Right ventricle myocardium inferior (tissue), 1 donor: ENCODE measurements around the gene ABLIM1. TPM values are rescaled to one million over a fixed set of nuclear protein-coding genes. Genes with fewer than 3 reads are reported as not detected.
A peak's percentile ranks its signal among the peaks of the same experiment; 100 is the strongest.

Source experiments
- ATAC-seq: fragments of 200-7000 bp; cut with Tn5 transposase; one replicate; pipeline ENCODE4 v1.9.1; 2020; ENCODE audit warnings: mild to moderate bottlenecking, moderate library complexity
- DNase-seq: peaks from one replicate; pipeline ENCODE4 v3.0.0; 2021; ENCODE audit errors: missing footprints
- intact Hi-C: fragments of 100-400 bp; cut with DNase I; formaldehyde crosslinking; loops from one replicate; pipeline ENCODE4 v1.11.0; 2022
- total RNA-seq: library from RNA; stranded (reverse); fragmentation: NEBNext Ultra II Directional; extraction: Animal tissue kit (Norgen Biotek cat#: 25700); gene quantifications from one replicate; pipeline ENCODE4 v1.2.1, GENCODE V29; 2021
- donor health status: DM: no; HTN: yes; CAD: no; lungs with severe emphysema.

Gene ABLIM1
- total RNA-seq, 1 donor from 2014 or later, result 730 TPM

DNA sequence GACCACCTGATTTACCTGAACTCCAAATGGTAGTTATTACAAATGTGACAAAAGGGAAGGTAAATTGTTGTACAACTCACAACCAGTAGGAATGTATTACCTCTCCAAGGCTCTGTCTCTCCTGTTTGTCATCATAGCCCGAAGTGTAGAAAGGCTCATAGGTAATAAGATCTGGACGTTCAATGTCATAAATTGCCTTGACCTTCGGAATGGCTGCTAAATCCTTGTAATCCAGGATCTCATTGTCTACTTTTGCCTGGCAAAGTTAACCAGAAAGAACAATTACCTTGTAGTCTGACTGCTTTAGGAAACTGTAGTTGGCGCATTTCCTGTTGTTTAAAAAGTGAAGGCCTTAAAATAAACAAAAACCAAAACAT lies 185.2 kb downstream of the ABLIM1 start:
- ATAC-seq (no peak), DNase-seq (no peak)
- intact Hi-C loops, result loop anchor here (5.0 to 10.0 kb wide), 5 partner anchors 74 to 349 kb away; partner anchors contain the start of gene FHIP2A

DNA sequence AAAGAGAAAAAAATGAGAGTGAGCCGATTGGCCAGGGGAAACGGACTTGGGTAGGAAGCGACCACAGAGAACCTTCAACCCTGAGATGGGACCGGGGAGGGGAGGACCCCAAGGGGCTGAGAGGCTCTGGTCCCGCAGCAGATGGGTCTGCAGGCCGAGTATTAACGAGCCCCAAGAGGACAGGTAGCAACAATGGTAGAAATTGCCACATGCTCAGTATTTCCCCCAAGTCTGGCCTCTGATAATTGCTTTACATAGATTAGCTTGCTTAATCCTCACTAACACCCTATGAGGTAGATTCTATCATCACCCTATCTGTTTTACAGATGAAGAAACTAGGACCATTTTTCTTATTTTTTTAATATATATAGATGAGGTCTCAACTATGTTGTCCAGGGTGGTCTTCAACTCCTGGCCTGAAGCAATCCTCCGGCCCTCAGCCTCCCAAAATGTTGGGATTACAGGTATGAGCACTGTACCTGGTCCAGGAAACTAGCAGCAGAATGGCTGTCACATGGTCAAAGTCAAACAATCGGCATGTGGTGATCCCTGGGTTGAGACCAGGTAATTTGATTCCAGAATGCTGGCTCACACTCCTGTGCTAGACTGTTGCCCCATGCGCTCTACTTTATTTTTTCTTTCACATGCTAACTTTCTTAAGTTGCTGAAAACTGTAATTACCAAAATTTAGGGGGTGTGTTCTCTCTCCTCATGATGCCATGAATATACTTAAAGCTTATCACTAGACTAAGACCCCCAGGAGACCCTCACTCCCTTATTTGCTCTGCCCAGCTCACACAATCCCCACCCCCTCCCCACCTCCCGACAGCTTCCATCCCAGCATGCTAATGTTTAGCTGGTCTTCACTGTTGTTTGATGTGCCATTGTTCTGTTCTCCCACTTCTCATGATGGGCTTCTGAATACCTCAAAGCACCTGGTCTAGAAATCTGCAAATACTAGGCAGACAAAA lies 185.9 kb downstream of the ABLIM1 start:
- ATAC-seq, result no peak
- intact Hi-C loops, result loop anchor here (5.0 to 10.0 kb wide), 5 partner anchors 75 to 350 kb away; partner anchors contain the start of gene FHIP2A
- DNase-seq, result no peak

DNA sequence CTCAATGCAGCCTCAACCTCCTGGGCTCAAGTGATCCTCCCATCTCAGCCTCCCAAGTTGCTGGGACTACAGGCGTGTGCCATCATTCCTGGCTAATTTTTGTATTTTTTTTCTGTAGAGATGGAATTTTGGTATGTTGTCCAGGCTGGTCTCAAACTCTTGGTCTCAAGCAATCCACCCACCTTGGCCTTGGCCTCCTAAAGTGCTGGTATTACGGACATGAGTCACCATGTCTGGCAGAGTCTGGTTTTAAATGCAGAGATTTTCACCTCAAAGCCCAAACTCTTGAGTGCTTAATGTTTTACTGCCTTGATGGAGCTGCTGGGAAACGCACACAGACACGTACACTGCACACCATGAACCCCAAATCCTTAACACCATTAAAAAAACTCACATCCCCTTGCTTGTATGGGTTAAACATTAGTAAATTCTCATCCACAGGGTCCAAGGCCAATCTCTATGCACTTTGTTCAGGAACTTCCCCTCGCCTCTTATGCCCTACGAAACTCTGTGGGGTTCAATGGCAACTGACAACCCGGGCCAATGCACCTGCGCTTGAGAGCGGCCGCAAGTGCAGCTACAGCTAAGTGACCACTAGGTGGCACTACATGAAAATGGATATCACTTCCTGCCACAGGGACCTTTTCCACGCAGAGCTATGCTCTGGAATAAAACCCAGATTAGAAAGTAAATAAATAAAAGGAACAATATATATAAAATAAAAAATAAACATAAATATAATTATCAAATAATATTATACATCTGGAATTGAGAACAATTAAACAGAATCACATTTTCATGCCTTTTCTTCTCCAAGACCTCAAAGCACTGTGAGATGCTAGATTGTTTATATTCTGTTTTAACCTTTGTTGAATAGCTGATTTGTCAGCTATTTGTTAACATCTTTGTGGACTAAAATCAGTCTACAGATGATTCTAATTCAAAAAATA lies 186.8 kb downstream of the ABLIM1 start:
- DNase-seq (peak; percentile 82), ATAC-seq (peak; percentile 67)
- intact Hi-C loops, result loop anchor here (5.0 to 10.0 kb wide), 5 partner anchors 76 to 351 kb away; partner anchors contain the start of gene FHIP2A

DNA sequence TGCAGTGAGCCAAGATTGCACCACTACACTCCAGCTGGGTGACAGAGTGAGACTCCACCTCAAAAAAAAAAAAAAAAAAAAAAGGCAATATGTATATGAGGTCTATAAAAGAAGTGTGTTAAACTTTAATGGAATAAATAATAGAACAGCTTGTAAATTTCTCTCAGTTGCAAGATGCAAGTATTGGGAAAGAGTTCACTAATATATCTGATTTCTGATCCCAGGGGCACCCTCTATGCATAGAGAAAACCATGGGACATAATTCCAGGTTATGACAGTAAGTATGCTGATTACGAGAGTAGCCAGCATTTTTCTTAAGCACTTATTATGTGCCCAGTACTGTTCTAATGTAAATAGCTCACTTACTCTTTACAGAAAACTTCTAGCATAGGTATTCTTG lies 187.7 kb downstream of the ABLIM1 start:
- DNase-seq, result no peak
- intact Hi-C loops, result loop anchor here (5.0 to 10.0 kb wide), 5 partner anchors 77 to 352 kb away; partner anchors contain the start of gene FHIP2A
- no peak for ATAC-seq

DNA sequence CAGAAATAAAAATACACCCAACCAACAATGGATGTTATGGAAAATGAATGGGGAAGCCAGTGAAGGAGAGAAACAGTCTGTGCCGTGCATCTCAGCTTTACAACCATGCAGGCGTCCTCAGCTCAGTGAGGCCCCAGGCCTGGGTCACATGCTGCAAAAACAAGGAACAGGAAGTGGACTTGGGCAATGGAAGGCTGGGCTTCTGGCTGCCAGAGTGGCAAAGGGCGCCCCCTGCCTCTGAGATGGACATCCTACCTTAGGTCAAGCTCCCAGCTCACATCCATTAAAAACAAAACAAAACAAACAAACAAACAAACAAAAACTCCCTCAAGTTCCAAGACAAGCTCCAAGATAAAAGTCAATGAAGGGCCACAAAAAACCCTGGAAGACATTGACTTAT lies 199.1 kb downstream of the ABLIM1 start:
- no peak for ATAC-seq
- DNase-seq, result peak; percentile 74

GRCh38 chr10:114458216-114458920 lies 199.7 kb downstream of the ABLIM1 start:
- intact Hi-C loops, result no loop called here
- DNase-seq, result no peak
- no peak for ATAC-seq

More for the DNA sequence above, 199.1 kb downstream of the ABLIM1 start:
- intact Hi-C loops, result no loop called here

GRCh38 chr10:114453576-114453975 lies 204.5 kb downstream of the ABLIM1 start:
- no peak for DNase-seq
- intact Hi-C loops, result no loop called here
- no peak for ATAC-seq

GRCh38 chr10:114448897-114449296 lies 209.2 kb downstream of the ABLIM1 start:
- intact Hi-C loops, result no loop called here
- DNase-seq (no peak), ATAC-seq (no peak)

DNA sequence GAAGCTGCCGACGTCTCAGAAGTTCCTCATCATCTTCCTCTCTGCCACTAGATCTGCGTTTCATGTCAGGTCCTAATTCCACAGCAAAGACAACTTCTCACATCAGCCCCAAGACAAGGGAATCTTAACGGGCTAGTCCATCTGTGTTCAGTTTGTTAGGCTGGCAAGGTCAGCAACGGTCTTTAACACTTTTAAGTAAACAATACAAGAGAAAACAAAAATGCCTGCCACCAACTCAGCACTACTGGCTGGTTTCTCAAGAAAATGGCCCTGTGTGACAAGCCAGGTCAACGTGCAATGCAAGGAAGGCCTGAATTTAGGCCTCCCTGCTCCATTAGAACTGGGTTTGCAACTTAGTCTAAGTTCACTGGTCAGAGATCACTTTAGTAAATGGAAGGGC lies 212.7 kb downstream of the ABLIM1 start:
- DNase-seq (no peak), ATAC-seq (no peak)
- intact Hi-C loops, result no loop called here

- intact Hi-C loops, result no loop called here
- ATAC-seq (peak; percentile 7), DNase-seq (no peak)
These were observed 213.3 kb downstream of the ABLIM1 start for GRCh38 chr10:114444819-114445218.

DNA sequence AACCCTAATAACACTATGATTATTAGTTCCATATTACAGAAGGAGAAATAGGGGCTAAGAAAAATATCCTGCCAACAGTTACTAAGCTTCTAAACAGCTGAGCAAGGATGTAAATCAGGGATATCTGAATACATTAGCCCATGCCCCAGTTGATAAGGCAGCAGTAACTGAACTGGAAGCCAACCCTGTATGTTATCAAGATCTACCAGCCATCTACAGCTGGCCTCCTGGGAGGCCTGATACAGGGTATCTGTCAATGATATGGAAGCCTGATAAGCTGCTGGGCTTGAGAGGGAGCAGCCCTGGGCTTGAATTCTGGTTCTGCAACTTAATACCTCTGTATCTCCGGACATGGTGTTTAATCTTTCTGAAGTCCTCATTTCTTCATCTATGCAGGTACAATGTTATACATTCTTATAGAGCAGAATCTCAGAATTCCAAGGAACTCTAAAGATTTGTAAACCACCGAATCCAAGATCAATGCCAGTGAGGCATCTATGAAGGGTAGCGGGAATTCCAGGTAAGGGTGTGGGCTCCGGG lies 215.9 kb downstream of the ABLIM1 start:
- DNase-seq (no peak), ATAC-seq (no peak)
- intact Hi-C loops, result no loop called here

DNA sequence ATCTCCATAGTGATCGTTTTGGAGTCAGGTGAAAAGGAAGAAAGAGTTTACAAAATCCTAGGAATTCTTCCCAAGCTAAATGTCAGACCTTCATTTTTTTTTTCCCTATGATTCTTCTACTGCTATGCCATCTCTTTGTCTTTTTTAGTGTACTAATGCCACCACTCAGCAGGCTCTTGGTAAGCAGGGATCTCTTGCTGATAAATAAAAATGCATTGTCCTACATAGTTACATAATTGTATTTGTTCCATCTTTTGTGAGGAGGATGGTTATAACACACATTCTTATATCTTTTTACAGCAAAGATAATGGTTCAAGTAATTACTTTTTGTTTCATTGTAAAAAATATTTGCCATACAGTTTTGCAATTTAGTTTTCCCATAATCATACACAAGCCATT lies 217.0 kb downstream of the ABLIM1 start:
- ATAC-seq (no peak), DNase-seq (no peak)
- intact Hi-C loops, result no loop called here

DNA sequence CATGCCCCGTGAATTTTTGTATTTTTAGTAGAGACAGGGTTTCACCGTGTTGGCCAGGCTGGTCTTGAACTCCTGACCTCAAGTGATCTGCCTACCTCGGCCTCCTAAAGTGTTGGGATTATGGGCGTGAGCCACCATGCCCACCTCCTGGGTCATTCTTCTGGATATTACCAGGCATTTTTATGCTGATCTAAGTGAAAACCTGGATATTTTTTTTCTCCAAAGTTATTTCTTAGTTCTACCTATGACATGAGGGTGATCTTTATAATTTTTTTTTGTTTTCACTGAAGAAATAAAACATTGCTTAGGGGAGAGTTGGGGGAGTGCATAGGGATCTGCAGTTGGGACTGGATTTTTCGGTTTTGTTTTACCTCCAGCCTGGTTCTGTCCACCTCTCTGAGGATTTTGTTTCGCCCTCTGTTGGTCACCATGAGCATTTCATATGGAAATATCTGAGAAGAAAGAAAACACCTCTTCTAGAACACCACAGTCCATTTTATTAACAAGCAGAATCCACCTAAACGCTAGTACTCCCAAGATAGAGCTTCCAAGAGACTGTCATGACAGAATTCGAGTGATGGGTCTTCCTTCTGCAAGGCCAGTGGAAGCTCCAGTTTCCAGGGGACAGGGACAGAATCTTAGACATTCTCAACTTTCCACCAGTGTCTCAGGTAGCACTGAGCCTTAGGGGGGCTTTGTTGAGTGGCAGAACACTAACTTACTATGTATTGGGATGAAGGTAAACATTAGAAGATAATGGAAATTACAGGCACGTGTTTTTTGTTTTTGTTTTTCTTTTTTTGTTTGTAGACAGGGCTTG lies 220.4 kb downstream of the ABLIM1 start:
- intact Hi-C loops, result no loop called here
- ATAC-seq, result no peak
- no peak for DNase-seq

DNA sequence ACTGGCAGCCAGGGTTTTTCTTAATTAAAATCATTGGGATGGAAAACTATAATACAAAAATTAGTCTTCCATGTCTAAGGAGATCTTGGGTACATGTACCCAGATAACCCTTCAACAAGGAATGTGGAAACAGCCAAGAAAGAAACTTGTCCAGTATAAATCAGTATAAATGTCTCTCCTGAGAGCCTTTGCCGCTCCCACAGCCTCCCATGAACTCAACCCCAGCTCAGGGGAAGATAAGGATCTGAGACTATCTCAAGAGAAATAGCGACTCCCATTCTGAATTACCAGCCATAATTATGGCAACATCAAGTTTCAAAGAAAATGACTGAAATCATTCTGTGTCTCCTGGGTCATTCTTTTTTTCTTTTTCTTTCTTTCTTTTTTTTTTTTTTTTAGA lies 221.1 kb downstream of the ABLIM1 start:
- ATAC-seq, result no peak
- no peak for DNase-seq
- intact Hi-C loops, result no loop called here

DNA sequence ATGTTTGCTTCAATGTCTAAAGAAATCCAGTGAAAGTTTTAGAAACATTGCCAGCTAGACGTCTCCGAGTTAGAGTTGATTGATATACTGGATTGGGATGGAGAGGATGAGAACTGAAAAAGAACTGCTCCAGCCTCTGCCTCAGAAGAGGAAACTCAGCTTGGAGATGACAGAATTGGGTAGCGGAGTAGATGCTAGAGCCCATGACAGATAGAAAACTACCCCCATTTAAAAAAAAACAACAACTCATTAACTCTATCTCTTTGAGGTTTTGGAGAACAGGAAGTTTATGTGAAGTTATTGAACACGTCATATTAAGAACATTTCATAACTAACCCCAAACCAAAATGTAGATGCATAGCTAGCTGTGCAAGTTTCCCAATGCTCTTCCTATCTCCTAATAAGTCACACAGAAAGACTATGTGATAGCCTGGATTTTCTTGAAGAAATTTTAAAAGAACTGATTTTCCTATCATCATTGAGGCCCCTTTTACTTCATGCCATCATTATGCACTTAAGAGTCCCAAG lies 225.4 kb downstream of the ABLIM1 start:
- DNase-seq, result no peak
- no peak for ATAC-seq
- intact Hi-C loops, result no loop called here

GRCh38 chr10:114431414-114432135 lies 226.5 kb downstream of the ABLIM1 start:
- intact Hi-C loops, result no loop called here
- ATAC-seq (no peak), DNase-seq (no peak)
